Mesothelial cell of epicardium (in vitro differentiated cells): ENCODE data around the gene DGLUCY. TPM values are rescaled to one million over a fixed set of nuclear protein-coding genes. Genes with fewer than 3 reads are reported as not detected.
"Not testable (repeated sequence)": the region's sequence is repeated elsewhere in the genome, so short reads cannot be mapped to it uniquely, and the experiment has no call there.

Source experiments
- DNase-seq, 2 experiments: peaks; one replicate each; pipeline ENCODE4 v3.0.0; 2021; ENCODE audit warnings: low spot score in 2 of 2; ENCODE audit not compliant: unreplicated experiment in 2 of 2
- H3K27ac Mint-ChIP-seq: 2 replicates; pipeline ENCODE4 v1.8.0; 2021; ENCODE audit warnings: mixed read lengths
- H3K27me3 Mint-ChIP-seq: 2 replicates; pipeline ENCODE4 v1.8.0; 2021; ENCODE audit warnings: low read depth, mixed read lengths
- H3K36me3 Mint-ChIP-seq: 2 replicates; pipeline ENCODE4 v1.8.0; 2021; ENCODE audit warnings: mixed read lengths
- H3K4me1 Mint-ChIP-seq: 2 replicates; pipeline ENCODE4 v1.8.0; 2021; ENCODE audit warnings: mixed read lengths
- H3K4me3 Mint-ChIP-seq: 2 replicates; pipeline ENCODE4 v1.8.0; 2021; ENCODE audit warnings: mild to moderate bottlenecking, moderate library complexity, mixed read lengths
- H3K9me3 Mint-ChIP-seq: 2 replicates; pipeline ENCODE4 v1.8.0; 2021; ENCODE audit warnings: mixed read lengths
- CTCF ChIP-seq: fragments of 200-600 bp; sonication (generic); IDR thresholded peaks from one replicate; pipeline ENCODE4 v1.5.0; 2021; ENCODE audit warnings: antibody characterized with exemption; ENCODE audit not compliant: unreplicated experiment
- total RNA-seq: library from RNA; stranded (reverse); gene quantifications from 3 replicates; pipeline ENCODE4 v1.2.1, GENCODE V29; 2021

Gene DGLUCY
- total RNA-seq, 1 donor from 2014 or later = 64.1 TPM

- H3K4me3 Mint-ChIP-seq = no peak overlapping the region
- no peak for DNase-seq
- H3K9me3 Mint-ChIP-seq = no peaks in the 10 kb centered on the region
- H3K27me3 Mint-ChIP-seq = no peaks in the 10 kb centered on the region
- H3K36me3 Mint-ChIP-seq = no peaks in the 10 kb centered on the region
- TF ChIP-seq CTCF = no peak
- H3K27ac Mint-ChIP-seq = no peak overlapping the region
- peaks cover 5% of the 10 kb centered on the region for H3K4me1 Mint-ChIP-seq
Measured at GRCh38 chr14:91088585-91089235, 25.2 kb upstream of the DGLUCY start.

DNA sequence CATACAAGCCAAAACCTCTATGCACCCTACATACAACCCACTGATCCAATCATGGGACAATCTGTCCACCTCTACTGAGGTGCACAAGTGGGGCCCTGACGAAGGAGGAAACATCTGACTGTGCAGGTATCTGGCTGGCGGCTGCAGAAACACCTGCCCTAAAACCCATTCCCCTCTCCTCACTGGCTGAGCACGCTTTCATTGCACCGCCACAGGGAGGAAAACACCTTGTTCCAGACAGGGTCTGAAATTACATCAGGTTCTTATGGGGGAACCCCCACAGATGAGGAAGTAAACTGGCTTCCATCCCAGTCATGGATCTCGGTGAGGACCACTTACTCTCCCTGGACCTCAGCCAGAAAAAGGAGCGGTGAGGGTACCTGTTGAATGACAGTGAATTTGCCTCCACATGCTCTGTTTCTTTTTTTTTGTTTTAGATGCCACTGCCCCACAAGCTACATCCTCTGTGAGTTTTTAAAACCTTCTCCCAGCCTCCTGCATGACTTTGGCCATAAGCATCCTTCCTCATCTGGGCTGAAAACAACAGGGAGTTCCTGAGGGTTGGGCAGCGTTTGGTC is 23.8 kb upstream of the DGLUCY start:
- H3K36me3 Mint-ChIP-seq = no peaks in the 10 kb centered on the region
- H3K27me3 Mint-ChIP-seq = peaks cover 3% of the 10 kb centered on the region
- H3K9me3 Mint-ChIP-seq = no peaks in the 10 kb centered on the region
- TF ChIP-seq CTCF = no peak
- no peak overlapping the region for H3K27ac Mint-ChIP-seq
- no peak for DNase-seq
- no peak overlapping the region for H3K4me3 Mint-ChIP-seq
- H3K4me1 Mint-ChIP-seq = peaks cover 5% of the 10 kb centered on the region

DNA sequence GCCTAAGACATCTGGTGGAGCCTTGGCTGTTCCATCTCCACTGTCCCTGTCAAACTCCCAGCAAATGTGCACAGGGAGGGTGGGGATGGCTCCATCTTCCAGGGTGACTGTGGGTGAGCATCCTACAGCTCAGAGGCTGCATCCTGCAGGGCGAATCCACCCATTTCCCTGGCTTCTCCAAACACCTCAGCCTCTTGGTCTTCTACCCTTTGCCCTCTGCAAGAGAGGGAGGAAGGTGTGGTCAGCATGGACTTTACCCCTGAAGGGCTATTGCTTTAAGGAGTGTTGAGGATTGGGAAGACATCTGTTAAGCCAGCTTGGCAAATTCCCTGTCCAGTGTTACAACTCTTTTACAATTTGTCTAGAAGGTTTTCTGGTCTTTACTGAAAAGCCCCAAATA is 23.1 kb upstream of the DGLUCY start:
- Mint-ChIP-seq H3K9me3 (no peaks in the 10 kb centered on the region), H3K36me3 (no peaks in the 10 kb centered on the region), H3K27me3 (peaks cover 4% of the 10 kb centered on the region), H3K27ac (no peak overlapping the region), H3K4me1 (peaks cover 5% of the 10 kb centered on the region), H3K4me3 (no peak overlapping the region)
- DNase-seq = no peak
- no peak for TF ChIP-seq CTCF

DNA sequence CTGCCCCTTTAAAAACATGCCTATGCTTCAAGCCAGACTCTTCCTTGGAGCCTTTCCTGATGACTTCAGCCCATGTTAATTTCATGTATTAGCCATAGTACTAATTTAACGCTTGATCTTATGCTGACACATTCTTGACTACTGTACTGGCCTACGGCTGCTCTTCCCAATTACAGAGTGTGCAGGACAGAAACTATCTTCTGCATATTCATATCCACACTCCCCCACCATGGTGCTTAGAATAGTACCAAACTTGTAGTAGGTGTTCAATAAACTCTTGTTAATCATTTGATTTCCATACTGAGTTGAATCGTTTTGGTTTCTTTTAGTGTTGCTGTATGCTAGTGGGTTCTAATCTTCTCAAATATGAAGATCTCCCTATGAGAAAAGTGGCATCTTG is 21.8 kb upstream of the DGLUCY start:
- peaks cover 6% of the 10 kb centered on the region for H3K27me3 Mint-ChIP-seq
- H3K4me3 Mint-ChIP-seq = no peak overlapping the region
- H3K9me3 Mint-ChIP-seq = no peaks in the 10 kb centered on the region
- no peak for TF ChIP-seq CTCF
- H3K36me3 Mint-ChIP-seq = no peaks in the 10 kb centered on the region
- no peak overlapping the region for H3K27ac Mint-ChIP-seq
- DNase-seq = no peak
- peaks cover 5% of the 10 kb centered on the region for H3K4me1 Mint-ChIP-seq

DNA sequence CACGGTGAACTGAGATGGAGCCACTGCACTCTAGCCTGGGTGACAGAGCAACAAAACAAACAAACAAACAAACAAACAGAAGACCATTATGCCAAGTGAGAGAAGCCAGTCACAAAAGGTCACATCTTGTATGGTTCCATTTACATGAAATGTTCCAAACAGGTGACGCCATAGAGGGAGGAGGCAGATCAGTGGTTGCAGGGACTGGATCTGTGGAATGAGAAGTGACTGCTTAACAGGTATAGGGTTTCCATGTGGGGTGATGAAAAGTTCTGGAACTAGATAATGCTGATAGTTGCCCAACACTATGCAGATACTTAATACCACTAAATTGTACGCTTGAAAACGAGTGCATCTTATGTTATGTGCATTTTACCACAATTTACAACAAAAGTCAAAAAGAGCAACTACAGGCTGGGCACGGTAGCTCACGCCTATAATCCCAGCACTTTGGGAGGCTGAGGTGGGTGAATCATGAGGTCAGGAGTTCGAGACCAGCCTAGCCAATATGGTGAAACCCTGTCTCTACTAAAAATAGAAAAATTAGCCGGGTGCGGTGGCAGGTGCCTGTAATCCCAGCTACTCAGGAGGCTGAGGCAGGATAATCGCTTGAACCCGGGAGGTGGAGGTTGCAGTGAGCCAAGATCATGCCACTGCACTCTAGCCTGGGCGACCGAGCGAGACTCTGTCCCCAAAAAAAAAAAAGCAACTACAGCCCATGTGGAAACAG is 20.0 kb upstream of the DGLUCY start:
- DNase-seq, H3K4me1 Mint-ChIP-seq, H3K27me3 Mint-ChIP-seq, H3K36me3 Mint-ChIP-seq, H3K4me3 Mint-ChIP-seq, H3K27ac Mint-ChIP-seq, H3K9me3 Mint-ChIP-seq: not testable (repeated sequence)

DNA sequence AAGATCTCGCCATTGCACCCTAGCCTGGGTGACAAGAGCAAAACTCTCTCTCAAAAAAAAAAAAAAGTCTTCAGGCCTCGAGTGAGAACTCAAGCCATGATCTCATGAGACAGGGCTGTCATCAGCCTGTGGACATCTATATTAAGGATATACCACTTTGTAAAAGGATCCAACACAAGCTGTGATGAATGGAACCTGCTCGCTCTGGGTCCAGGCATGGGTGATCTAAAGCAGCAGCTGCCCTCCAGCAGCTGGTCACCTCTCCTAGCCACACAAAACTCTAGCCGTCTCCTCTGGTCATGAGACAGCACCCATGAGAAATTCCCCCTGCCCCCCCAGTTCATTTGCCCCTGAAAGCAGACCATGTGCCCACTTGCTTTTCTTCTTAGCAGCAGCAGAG is 19.1 kb upstream of the DGLUCY start:
- H3K4me3 Mint-ChIP-seq = no peak overlapping the region
- no peak overlapping the region for H3K27ac Mint-ChIP-seq
- no peak for TF ChIP-seq CTCF
- peaks cover 6% of the 10 kb centered on the region for H3K27me3 Mint-ChIP-seq
- H3K36me3 Mint-ChIP-seq = no peaks in the 10 kb centered on the region
- no peak for DNase-seq
- no peaks in the 10 kb centered on the region for H3K9me3 Mint-ChIP-seq
- H3K4me1 Mint-ChIP-seq = no peaks in the 10 kb centered on the region
